Lower leg skin (tissue), 4 donors: ENCODE data around the gene TBC1D20. TPM values are rescaled to one million over a fixed set of nuclear protein-coding genes. Genes with fewer than 3 reads are reported as not detected.
A peak's percentile ranks its signal among the peaks of the same experiment; 100 is the strongest.

Experiments used
- DNase-seq, 2 donors: peaks; one replicate each; pipeline ENCODE4 v3.0.0-alpha.2; 2019; ENCODE audit warnings: low spot score in 2 of 2
- H3K4me3 ChIP-seq: fragments of 200-600 bp; sonication (generic); 2 replicates; pipeline ENCODE4 v1.5.1; 2017; ENCODE audit warnings: mild to moderate bottlenecking, low read depth; ENCODE audit not compliant: poor library complexity, severe bottlenecking
- CTCF ChIP-seq, 3 donors: fragments of 450-650 bp; IDR thresholded peaks; one replicate each; pipeline ENCODE4 v1.5.1; 2016; ENCODE audit warnings: antibody characterized with exemption in 3 of 3, mild to moderate bottlenecking in 3 of 3, moderate library complexity in 2 of 3
- POLR2A ChIP-seq, 2 donors: fragments of 450-650 bp; IDR thresholded peaks; one replicate each; pipeline ENCODE4 v1.6.1; 2016 to 2017; ENCODE audit warnings: antibody characterized with exemption in 2 of 2, mild to moderate bottlenecking in 1 of 2, moderate library complexity in 1 of 2
- whole genome bisulfite sequencing, 2 donors: methylation state at CpG; one replicate each; pipeline ENCODE4 v1.1.5; 2018; 5-methylcytosine and 5-hydroxymethylcytosine counted together
- intact Hi-C: fragments of 100-400 bp; cut with DNase I; formaldehyde crosslinking; loops from one replicate; pipeline ENCODE4 v1.15.0; 2023; ENCODE audit warnings: low total_unique reads
- total RNA-seq, 4 donors: library from RNA; depleted of rRNA; stranded (reverse); fragments of >200 nt; gene quantifications; one replicate each; pipeline ENCODE4 v1.1.0, GENCODE V29; 2016

TBC1D20 gene
- total RNA-seq, 4 donors from 2014 or later: 36.5 to 44.8 (median 42.5) TPM

DNA sequence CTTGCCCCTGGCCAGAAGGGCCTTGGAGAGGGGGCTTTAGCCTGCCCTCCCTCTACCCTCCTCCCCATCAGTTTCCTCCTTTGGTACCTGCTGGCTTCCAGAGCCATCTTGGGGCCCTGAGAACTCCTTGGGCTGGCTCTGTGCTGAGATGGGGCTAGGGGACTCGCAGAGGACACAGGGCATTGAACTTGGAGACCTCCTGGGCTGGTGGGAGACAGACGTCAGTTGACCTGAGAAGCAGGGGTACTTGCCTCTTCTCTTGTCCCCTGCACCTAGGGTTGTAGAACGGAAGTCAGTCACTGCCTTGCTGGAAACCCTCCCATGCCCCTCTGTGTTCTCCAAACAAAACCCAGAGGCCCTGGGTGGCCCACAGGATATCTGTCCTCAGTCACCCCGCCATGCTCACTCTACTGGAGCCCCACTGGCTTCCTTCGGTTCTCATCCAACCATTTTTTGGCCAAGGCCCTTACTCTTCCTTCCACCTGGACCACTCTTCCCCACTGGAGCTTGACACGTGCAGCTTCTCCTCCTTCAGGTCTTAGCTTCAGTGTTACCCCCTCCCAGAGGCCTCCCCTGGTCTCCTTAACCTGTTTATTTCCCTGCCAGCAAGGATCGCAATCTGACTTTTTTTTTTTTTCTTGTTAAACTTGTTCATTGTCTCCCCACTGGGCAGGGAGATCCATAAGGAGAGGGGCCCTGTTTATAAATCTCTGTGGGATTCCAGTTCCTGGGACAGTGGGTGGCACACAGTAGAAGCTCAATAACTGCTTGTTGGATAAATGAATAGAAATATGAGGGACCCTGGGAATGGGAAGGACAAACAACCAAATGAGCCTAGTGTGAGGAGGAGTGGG, 53.3 kb downstream of the TBC1D20 start:
- DNase-seq: no peak
- TF ChIP-seq CTCF (IDR thresholded peaks at IDR 0.05) (no peak), POLR2A (IDR thresholded peaks at IDR 0.05) (no peak)
- intact Hi-C loops: no loop called here
- H3K4me3 ChIP-seq: peak overlapping the region; percentile 89
- 7 to 8% methylated on average over 5 to 7 of the region's 7 CpGs for WGBS, 2 donors

DNA sequence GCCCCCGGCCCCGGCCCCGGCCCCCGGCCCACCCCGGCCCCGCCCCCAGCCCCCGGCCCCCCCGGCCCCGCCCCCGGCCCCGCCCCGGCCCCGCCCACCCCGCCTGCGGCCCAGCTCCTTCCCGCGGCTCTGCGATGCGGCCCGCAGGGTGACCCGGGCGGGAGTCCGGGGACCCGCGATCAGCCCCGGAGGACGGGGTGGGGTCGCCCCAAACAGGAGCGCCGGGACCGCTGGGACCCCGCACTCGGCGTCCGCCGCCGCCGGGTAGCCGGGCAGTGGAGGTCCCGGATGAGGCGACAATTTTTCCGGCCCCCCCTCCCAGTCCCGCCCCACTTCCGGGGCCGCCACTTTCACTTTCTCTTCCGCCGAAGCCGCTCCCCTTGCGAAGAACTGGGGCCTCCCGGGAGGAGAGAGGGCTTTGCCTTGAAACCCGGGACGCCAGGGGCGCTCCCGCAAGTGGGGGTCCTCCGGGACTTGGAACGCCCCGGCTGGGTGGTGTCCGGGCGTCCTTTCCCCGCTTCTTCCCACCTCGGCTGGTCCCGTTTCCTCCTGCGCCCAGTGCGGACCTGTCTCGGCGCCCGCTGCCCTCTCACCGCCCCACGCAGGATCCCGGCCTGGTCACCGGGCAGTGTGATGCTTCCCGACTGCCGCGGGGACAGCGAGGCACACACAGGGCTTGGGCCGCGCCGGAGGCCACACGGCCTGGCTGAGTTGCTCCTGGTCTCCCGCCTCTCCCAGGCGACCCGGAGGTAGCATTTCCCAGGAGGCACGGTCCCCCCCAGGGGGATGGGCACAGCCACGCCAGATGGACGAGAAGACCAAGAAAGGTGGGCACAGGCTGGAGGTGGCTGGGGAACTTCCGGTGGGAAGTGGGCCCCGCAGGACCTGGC, 54.1 kb downstream of the TBC1D20 start, which contains the start of gene RBCK1:
TSS of gene RBCK1 (plus strand) at position 347 of the 890 bp plus-strand sequence. CDS start at position 806, 459 bp downstream.
- TF ChIP-seq CTCF (IDR thresholded peaks at IDR 0.05): no peak
- no peak for TF ChIP-seq POLR2A (IDR thresholded peaks at IDR 0.05)
- 0% methylated on average over 25 to 38 of the region's 87 CpGs for WGBS, 2 donors
- peak within 1 kb of the TSS; percentile 89 for H3K4me3 ChIP-seq
- intact Hi-C loops: no loop called here
- DNase-seq: peak; percentile 68 to 97

DNA sequence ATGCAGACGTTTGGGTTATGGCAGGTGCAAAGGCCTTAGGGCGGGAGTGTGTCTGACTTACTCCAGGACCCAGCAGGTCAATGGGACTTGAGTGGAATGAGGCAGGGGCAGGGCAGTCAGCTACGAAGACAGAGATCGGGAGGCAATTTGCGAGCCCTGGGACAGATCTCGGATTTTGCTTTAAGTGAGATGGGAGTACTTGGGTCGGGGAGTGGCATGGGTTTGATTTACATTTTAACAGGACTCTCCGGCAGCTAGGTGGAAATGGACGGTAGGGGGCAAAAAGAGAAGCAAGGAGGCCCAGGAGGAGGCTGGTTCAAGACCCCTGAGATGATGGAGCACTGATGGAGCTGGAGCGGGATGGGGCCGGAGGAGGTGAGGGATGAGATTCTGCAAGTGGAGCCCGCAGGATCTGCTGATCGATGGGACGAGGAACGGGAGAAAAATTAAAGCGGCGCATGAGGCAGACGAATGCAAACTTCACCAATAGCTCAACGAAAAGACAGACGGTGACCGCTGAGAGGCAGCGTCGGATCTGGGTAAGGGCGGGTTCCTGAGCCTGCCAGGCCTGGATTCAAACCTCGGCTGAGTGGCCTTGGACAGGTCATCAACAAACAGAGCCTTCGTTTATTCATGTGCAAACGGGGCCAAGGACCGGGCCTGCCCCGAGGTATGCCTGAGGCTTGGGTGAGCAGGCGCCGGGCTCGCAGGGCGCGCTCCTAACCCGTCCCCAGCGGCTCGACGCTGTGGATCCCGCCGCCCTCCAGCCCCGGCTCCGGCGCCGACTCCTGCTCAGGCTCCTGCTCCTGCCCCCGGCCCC, 55.0 kb downstream of the TBC1D20 start:
- peak; percentile 61 to 94 for DNase-seq
- intact Hi-C loops: no loop called here
- 6 to 8% methylated on average over 32 of the region's 45 CpGs for WGBS, 2 donors
- TF ChIP-seq POLR2A (IDR thresholded peaks at IDR 0.05): no peak
- TF ChIP-seq CTCF (IDR thresholded peaks at IDR 0.05): peak in 1 of 3 donors; percentile 10
- H3K4me3 ChIP-seq: peak overlapping the region; percentile 12

- H3K4me3 ChIP-seq: no peak overlapping the region
- 84 to 85% methylated on average over 9 of the region's 9 CpGs for WGBS, 2 donors
- no peak for DNase-seq
- no peak for TF ChIP-seq CTCF (IDR thresholded peaks at IDR 0.05)
- intact Hi-C loops: no loop called here
Measured at GRCh38 chr20:406200-407132, 55.9 kb downstream of the TBC1D20 start.
